GM12864 (cell line): Measurements from ENCODE around the gene CHCHD4.
A peak's percentile ranks its signal among the peaks of the same experiment; 100 is the strongest.

ENCODE experiments used
- DNase-seq: peaks from one replicate; pipeline ENCODE4 v3.0.0-alpha.2; 2011; ENCODE audit warnings: low read depth
- H3K4me3 ChIP-seq: 2 replicates; pipeline ENCODE4 v1.5.1; 2011; ENCODE audit warnings: mild to moderate bottlenecking, low read depth, low read length, control low read depth
- CTCF ChIP-seq: IDR thresholded peaks from 2 replicates; pipeline ENCODE4 v1.5.1; 2011; ENCODE audit warnings: low read depth, mild to moderate bottlenecking, moderate library complexity, low read length, control low read depth, inconsistent platforms; ENCODE audit errors: missing control alignments

The CHCHD4 gene

DNA sequence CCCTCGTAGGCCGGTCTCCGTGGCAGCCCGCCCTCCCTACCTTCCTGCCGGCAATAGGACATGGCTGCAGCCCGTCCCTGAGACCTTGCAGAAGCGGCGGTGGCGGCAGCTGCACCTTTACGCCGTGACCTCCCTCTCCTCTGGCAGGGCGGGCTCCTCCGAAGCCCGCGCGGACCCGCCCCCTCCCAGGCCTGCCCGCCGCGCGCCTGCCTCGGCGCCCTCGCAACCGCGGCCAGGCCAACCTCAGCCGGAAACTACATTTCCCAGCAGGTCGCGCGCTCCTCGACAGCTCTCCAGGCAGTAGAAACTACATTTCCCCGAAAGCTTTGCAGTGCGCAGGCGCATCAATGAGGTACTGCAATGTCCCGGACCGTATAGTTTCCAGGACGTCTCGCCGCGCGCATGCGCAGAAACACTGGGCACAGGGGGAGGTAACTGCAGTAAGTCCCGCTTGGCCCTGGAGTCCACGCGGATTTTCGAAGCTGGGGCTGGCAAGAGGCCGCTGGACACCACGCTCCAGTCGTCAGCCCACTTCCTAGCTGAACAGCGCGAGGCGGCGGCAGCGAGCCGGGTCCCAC, at the start of gene CHCHD4, which contains the start of gene TMEM43:
Gene CHCHD4, minus strand, starts transcription at position 256 of the 578 bp plus-strand sequence. Its CDS starts 194 bp downstream, at position 62.
Gene TMEM43, plus strand, starts transcription at position 438 of the 578 bp plus-strand sequence. CDS start 142 bp downstream, outside the sequence.
- peak; percentile 97 for DNase-seq
- TF ChIP-seq CTCF = no peak
- H3K4me3 ChIP-seq = peak within 1 kb of the TSS; percentile 91

- no peak overlapping the region for H3K4me3 ChIP-seq
- no peak for TF ChIP-seq CTCF
- no peak for DNase-seq
These were observed 47.8 kb upstream of the CHCHD4 start for GRCh38 chr3:14172496-14172895.

GRCh38 chr3:14170531-14171159, 46.0 kb upstream of the CHCHD4 start:
- DNase-seq = no peak
- no peak overlapping the region for H3K4me3 ChIP-seq
- no peak for TF ChIP-seq CTCF

DNA sequence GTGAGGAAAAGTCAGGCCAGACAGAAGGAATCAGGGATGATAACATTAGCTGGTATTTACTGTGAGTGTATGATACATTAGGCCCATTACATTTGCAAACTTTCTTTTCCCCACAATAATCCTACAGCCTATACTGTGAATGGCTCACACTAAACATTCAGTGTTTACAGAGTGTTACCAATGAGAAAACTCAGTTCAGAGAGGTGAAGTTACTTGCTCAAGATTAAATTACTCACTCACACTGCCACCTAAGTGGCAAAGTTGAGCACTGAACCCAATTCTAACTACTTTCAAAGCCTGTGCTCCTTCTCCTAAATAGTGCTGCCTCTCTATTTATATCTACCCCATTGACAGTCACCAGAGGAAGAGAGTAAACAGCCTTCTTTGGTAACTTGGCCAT, 45.2 kb upstream of the CHCHD4 start:
- TF ChIP-seq CTCF = no peak

GRCh38 chr3:14169435-14169834, 44.8 kb upstream of the CHCHD4 start:
- no peak overlapping the region for H3K4me3 ChIP-seq
- no peak for TF ChIP-seq CTCF
- DNase-seq = no peak

More for the DNA sequence above, 45.2 kb upstream of the CHCHD4 start:
- no peak overlapping the region for H3K4me3 ChIP-seq
- DNase-seq = no peak

DNA sequence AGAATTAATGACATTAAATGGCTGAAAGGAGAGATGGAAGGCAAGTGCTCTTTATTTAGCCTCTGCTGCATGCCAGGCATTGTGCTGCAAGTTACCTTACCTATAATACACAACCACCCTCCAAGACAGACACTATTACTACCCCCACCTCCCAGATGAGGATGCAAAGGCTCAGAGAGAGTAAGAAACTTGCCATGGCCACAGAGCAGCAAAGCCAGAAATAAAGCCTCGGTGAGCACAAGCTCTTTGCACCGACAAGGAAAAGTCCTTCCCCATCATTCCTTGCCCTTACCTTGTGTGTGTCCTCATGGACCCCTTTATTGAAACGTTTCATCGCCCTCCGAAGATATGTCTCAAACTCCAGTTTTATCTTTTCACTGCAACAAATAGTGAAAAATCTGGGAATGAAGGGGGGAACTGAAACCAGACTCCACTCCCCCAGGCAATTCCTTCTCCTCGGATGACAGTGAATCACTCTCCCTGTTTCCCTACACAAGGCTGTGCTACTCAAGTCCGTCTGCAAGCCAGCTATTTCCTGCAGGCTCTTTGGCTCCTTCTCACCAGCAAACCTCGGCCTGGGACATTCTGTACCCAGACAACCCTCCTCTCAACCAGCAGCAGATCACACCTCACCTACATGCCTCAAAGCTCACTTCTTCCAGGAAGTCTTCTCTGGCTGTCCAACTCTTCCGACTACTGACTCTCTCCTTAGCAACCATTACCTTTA, 42.4 kb upstream of the CHCHD4 start:
- TF ChIP-seq CTCF = no peak
- no peak for DNase-seq
- no peak overlapping the region for H3K4me3 ChIP-seq
